NCI-H345 treated with DMSO at 0.1 percent for 48 hours (cell line): Measurements from ENCODE around the gene CXCL6.

Experiments
- DNase-seq: peaks from one replicate; lab custom pipeline; 2025; ENCODE audit not compliant: unreplicated experiment; lab: John Stamatoyannopoulos, UW

The CXCL6 gene

DNA sequence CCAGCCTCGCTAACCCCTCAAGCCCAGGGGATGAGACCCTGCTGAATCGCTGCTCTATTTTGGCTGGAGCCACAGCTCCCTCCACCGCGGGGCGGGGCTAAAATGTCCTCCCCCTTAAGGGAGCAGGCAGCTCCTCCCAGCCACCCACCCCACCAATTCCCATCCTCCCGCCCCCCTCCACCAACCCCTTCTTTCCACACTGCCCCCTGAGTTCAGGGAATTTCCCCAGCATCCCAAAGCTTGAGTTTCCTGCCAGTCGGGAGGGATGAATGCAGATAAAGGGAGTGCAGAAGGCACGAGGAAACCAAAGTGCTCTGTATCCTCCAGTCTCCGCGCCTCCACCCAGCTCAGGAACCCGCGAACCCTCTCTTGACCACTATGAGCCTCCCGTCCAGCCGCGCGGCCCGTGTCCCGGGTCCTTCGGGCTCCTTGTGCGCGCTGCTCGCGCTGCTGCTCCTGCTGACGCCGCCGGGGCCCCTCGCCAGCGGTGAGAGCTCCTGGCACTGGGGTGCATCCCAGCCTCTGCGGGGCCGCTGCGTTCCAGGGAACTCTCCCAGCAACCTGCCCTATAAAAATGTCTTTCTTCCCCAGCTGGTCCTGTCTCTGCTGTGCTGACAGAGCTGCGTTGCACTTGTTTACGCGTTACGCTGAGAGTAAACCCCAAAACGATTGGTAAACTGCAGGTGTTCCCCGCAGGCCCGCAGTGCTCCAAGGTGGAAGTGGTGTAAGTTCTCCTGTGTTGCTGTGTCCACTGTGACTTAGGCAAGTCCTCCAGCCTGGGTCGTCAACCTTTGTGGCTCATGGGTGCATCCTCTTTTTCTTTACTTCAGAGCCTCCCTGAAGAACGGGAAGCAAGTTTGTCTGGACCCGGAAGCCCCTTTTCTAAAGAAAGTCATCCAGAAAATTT, at the start of gene CXCL6:
CXCL6 (plus strand) TSS at position 306 of the 907 bp plus-strand sequence; CDS start at position 379, 73 bp downstream.
- DNase-seq: peak; percentile 28

DNA sequence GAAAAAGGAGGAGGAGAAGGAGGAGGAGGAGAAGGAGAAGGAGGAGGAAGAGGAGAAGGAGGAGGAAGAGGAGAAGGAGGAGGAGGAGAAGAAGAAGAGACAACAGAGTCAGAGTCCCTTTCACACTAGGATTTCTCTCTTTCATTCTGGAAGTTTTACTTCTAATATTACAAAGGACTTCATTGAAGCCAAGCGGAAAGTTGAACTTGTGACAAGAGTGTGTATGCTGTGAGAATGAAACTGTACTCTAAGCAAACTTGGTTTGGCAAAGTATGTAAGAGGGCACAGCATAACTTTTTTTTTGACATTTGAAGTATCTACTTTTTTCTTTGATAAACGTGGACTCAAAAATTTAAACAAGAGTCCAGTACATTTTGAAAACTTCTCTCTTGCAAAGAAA, 48.1 kb upstream of the CXCL6 start:
- DNase-seq: no peak

DNA sequence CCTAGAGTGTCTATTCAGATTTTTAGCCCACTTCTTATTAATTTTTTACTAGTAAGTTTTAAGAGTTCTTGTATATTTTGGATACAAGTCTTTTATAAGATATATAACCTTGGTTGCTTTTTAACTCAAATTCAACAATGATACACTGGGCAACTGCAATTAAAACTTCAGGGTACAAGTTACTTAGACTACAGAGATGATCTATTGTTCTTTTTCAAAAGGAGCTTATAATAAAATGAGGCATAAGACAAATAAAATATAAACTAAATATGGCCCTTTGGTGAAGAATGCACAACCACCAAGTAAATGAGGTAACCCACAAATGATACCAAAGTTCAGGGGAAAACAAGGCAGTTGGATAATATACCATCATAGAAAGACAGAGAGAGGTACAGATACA, 37.6 kb upstream of the CXCL6 start:
- no peak for DNase-seq

DNA sequence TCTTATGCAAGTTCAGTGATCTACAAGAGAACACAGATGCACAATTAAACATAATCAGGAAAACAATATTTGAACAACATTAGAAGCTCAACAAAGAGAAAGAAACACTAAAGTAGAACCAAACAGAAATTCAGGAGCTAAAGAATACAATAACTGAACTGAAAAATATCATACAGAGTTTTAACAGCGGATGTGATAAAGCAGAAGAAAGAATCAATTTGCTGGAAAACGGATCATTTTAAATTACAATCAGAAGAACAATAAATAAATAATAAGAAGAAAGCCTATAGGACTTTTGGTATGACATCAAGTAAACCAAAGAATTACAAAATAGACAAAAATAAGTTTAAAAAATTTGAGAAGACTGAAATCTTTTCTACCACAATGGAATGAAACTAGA, 36.3 kb upstream of the CXCL6 start:
- no peak for DNase-seq

DNA sequence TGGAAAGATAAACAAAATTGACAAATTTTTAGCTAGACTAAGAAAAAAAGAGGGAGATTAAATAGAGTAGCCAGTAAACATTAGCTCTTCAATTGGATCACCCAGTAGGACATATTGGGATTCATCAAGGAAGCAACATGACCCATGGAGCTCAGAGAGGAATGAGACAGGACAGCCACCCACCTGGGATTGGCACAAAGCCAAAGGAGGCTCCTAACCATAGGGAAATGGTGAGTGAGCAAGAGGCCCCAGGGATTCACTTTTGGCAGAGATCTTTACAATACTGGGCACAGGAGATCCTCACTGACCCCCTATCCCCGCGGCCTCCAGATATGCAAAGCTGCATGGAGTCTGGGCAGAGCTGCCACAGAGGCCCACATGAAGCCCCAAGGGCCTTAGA, 34.8 kb upstream of the CXCL6 start:
- no peak for DNase-seq

DNA sequence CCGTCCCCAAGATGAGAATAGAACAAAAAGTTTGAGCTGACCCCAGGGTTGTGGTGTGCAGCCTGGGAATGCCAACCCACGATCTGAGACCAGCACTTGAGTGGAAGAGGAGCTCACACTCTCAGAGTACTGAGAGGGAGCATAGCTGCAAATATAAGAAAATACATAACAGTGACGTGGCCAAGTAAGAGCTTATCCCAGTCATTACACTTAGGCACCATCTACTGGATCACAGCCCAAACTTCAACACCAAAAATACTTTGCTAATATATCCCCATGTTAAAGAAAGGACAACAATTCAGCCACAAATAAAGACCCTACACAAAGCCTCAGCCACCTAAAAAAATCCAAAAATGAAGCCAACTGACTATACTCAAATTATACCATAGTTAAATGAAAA, 33.3 kb upstream of the CXCL6 start:
- no peak for DNase-seq

DNA sequence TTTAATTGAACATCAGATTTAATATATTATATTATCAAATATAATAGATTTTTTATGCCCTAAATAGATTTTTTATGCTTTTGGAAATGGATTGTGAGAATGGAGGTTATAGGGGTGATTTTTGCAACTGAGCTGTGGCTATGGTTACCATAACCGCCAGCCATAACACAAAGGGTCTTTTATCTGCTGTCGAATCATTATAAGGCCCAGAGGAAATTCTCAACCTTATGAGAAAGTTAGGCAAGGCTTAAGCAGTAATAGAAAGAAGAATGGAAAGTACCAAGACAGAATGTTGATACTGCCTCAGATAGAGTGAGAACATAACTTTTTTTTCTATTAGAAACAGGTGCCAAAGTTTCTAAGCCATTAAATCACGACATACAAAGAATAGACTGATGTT, 26.3 kb upstream of the CXCL6 start:
- no peak for DNase-seq

DNA sequence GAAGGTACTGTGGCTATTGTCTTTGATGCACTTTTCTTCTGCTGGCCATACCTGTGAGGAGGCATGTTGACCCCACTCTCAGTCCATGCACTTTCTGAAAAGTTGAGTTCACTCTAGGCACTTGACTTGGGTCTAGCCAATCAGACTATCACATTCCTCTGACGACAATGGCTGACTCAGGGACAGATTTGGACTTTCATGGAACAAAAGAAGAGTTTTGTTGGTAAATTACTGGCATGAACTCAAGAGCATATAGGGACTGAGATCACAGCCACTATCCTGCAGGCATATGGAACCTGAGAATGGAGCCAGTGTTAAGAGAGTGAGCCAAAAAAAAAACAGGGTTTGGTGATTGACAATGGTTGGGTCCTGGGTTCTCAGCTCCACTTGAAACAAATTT, 24.6 kb upstream of the CXCL6 start:
- no peak for DNase-seq

DNA sequence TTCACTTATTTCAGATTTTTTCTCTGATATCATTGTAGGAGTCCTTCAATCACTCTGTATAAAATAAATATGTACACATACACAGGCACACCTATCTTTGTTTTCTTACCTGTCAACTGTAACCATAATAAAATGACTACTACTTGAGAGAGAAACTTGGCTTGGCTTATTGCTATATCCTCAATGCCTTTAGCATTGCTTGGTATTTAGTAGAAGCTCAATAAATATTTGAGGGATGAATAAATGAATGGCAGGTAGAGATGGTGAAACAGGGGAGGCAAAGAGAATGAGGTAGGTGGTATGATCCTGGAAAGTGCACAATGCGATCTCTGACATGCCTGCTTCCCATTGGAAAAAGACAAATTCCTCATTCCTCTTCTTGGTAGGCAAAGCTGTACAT, 21.8 kb upstream of the CXCL6 start:
- no peak for DNase-seq

DNA sequence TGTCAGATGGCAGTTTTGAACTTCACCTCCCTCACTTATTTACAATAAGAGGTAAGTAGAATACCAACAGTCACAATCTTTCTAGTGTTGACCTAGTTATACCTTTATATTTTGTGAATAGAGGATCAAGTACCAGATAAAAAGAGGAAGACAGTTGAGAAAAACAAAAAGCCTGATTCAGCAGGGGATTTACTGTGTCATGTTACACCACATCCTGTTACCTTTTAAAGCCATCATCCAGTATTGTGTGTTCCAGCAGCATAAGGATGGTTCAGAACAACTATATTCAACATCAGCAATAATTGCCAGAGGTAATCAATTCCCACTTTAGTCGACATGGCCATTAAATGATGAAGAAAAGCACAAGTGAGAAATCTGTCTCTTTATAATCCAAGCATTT, 21.3 kb upstream of the CXCL6 start:
- DNase-seq: no peak

DNA sequence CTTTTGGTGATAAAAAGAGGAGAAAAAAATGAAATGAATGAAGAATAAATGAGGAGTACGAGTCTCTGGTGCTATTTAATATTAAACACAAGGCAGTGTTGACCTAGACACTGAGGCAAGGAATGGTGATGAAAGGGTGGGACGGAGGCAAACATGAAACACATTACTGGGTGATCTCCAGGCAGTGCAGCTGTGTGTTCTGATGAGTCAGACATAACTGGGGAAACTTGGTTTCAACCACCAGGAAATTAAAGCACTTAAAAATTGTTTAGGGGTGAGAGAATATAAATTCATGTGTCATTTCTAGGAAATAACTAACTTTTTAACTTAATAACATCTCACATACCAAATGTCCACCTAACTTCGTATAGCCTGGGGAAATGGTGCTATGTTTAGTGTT, 19.7 kb upstream of the CXCL6 start:
- DNase-seq: no peak

DNA sequence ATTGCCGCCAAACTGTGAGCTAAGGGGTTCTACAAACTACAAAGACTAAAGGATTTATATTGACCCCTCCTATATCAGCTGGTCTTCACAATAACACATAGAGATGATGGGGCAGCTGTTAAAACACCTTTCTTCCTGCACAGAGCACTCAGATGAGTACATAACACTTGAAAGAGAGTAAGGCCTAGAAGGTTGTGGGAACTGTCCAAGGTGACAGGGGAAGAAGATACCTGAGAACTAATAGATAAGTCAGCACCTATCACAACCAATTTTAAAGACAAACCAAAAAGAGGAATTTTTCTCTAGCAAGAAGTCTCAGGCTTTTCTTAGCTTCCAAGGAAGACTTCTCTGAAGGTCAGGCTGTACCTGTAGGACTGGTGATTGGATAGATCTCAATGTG, 19.1 kb upstream of the CXCL6 start:
- DNase-seq: no peak

DNA sequence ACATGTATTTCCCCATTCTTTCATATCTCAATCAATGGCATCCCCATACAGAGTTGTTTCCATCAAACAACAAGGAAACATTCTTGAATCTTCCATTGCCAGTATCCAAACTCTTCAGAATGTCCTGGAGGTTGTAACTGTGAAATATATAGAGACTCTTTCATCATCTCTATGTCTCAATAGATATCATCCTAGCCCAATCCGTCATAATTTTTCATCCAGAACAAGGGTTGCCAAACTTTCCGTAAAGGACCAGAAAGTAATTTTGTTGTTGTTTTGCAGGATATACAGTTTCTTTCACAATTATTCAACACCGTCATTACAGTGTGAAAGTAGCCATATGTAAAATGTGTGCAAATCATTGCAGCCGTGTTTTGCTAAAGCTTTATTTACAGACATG, 15.2 kb upstream of the CXCL6 start:
- DNase-seq: no peak

DNA sequence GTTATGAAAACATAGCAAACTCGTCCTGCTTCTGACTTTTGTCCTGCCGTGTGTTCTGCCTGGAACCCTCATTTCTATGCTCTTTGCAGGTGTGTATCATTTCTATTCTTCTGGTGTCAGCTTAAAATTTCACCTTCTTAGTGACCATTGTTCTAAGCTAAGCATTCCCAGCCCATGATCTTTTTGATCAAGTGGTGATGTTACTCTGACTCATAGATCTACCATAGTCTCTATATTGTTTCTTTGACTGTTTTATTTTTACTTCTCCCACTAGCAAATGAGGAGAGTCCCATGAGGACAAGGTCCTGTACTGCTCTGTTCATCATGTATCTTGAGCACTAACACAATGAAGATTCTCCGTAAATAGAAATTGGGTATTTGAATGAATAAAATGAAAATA, 14.1 kb upstream of the CXCL6 start:
- DNase-seq: no peak

DNA sequence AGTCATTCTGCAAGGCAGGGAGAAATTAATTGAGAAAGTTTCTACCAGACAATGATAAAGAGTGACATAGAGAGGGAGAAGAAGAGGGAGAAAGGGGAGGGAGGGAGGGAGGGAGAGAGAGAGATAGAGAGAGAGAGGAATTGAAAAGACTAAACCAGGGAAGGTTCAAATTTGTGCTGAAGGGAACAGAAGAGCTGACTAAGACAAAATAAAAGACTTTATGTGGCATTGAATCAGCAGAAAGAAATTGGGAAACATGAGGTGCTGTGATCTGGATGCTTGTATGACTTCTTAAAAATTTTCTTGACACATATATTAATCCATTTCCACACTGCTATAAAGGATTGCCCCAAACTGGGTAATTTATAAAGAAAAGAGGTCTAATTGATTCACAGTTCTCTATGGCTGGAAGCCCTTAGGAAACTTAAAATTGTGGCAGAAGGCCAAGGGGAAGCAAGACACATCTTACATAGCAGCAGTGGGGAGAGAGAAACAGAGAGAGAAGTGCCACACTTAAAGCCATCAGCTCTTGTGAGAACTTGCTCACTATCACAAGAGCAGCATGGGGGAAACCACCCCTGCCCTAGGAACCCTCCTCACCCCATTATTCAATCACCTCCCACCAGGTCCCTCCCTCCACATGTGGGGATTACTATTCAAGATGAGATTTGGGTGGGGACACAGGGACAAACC, 13.5 kb upstream of the CXCL6 start:
- no peak for DNase-seq

DNA sequence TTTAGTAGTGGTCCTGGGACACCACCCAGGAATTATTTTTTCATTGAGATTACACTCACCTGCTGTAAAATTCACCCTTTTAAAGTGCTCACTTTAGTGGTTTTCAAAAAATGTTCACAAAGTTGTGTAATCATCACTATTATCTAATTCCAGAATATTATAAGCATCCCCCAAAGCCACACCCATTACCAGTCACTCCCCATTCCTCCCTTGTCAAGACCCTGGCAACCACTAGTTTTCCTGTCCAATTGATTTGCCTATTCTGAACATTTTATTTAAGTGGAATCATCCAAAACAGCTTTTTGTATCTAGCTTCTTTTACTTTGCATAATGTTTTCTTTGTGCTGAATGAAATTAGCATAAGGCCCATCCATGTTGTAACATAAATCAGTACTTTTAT, 12.7 kb upstream of the CXCL6 start:
- no peak for DNase-seq

DNA sequence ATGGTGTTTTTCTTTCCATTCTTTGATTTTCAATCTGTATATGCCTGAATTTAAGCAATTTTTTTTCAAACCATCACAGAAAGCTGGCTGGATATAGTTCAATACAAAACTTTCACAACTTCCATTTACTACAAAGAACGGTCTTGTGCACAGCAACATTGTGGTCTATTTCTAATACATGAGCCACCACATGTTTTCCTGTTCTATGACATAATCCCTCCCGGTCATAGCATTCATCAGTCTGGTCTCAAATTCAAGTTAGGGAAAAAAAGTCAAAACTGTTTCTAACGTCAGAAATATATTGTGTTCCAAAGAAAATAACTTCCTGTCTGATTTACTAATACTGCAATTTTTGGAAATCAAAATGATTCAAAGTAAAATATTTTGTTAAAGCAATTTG, 7.5 kb upstream of the CXCL6 start:
- no peak for DNase-seq

DNA sequence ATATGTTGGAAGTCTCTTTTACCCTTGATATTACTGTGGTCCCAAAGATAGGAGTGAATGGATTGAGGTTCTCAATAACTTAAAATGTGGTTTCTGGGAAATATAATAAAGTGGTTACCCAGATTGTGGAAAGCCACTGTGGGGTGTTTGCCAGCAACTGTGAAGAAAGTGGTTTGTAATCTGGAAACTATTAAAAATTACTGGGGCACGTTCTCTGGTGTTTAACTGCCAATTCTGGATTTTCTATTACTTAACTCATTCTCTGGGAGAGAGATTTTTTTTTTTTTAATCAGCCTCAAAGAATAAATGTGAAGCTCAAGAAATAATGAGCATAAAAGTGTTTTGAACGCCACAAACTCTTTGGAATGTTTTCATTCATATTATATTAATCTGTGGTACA, 4.9 kb upstream of the CXCL6 start:
- DNase-seq: no peak

DNA sequence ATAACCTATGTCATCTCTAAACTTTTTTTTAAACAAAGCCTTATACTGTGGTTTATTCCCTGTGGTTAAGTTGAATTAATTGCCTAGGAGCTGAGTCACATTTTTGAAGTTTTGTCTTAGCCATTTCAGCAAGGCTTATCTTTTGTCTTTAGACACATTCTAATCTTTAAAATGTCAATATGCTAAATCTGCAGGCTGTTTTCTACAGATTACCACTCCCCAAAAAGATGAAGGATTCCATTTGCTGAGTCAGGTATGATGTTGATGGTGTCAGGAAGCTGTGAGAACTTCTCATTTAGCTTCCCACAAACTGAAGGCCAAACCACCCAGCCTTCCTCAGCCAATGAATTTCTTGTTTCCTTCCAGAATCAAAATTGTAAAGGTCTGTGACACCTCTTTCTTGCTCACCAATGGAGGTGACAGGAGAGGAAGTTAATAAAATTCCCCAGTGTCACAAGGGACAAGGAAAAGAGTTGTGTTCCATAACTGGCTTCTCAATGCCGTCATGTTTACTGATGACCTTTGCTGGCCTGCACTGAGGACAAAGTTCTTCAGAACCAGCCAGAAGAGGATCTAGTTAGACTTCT, 3.7 kb upstream of the CXCL6 start:
- DNase-seq: no peak

DNA sequence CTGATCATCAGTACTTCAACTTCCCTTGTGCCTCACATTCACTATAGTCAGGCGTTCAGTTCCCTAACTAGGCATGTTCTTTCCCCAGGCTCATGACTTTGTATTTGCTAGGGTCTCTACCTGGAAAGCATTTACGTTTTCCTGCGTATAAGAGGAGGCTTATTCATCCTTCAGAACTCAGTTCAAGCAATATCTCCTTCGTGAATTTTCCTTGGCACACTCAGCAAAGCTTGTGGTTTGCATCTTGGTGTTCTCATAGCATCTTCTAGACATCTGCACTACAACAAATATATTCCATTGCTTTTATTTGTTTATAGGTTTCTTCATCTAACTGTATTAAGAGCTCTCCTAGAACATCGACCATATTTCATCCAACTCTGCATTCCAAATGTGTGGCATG, 2.6 kb downstream of the CXCL6 start:
- no peak for DNase-seq

DNA sequence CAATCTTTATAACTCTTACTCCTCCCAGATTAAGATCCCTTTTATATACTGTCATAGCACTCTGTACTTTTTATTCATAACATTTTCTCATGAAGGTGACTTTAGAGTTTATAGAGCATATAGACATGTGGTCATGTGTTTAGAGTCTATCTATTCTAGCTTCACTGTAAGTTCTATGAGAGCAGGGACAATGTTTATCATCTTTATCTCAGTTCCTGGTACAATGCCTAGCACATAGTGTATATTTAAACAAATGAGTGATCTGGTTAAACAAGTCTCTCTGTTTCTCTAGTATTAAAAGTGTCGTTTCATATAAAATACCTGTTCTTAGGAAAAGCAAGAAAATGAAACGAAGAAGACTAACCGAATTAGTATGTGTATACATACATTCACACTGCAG, 3.2 kb downstream of the CXCL6 start:
- DNase-seq: no peak

DNA sequence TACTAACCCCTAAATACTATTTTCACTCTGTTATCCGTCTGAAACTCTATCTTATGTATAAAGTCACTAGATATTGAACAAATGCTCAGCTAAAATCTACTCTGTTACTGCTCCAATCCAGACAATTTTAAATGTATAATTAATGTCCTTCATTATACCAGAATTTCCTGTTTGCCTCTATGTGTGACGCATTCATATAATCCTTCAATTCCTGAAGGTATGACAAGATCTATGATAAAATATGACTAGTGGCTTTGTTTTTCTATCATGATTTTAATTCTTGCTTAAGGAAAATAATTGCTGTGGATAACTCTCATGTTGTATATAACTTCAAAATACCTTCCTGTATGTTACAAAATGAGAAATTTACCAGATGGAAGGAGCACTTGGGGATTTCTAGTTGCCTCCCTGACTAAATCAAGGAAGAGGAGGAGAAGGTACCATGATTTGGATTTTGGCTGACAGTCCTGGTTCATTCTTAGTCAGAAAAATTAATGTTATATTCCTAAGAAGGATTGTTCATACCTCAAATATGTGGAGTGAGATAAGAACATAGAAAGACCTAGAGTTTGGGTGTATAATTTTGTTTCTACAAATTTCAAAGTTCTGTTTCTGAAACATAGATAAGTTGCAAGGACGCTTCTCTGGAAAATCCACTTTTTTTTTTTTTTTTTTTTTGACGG, 4.9 kb downstream of the CXCL6 start:
- no peak for DNase-seq
